HK-2 (cell line): ENCODE measurements around the gene PRR5.
"Not testable (repeated sequence)": the region's sequence is repeated elsewhere in the genome, so short reads cannot be mapped to it uniquely, and the experiment has no call there.

Experiments
- DNase-seq: peaks from one replicate; pipeline ENCODE4 v3.0.0-alpha.2; 2018; ENCODE audit not compliant: unreplicated experiment

The PRR5 gene, protein sequence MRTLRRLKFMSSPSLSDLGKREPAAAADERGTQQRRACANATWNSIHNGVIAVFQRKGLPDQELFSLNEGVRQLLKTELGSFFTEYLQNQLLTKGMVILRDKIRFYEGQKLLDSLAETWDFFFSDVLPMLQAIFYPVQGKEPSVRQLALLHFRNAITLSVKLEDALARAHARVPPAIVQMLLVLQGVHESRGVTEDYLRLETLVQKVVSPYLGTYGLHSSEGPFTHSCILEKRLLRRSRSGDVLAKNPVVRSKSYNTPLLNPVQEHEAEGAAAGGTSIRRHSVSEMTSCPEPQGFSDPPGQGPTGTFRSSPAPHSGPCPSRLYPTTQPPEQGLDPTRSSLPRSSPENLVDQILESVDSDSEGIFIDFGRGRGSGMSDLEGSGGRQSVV

DNA sequence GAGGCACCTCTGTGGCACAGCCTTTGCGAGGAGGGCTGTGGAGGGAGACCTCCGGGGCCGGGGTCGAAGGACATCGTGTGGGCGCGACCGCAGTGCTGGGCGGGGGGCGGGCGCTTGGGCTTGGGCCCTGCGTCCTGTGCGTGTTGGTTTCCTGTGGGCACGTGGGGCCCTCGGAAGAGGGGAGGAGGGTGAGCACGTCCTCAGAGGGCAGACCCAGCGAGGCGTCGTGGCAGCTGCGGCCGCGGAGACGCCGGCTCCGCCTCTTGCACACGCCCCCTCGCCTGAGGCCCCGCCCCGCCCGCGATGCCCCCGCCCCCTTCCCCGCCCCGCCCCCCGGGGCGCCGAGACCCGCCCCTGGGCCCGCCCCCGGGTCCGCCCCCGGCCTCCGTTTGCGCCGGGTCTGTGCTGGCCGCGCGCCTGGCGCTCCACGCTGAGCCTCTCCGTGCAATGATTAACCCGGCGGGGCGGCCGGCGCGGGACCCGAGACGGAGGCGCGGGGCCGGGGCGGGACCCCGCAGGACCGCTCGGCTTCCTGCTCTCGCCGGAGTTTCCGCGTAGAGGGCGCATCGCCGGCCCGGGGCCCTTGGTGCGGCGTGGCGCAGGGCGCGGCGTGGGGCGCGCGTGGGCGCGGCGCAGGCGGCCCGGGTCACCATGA lies at the start of gene PRR5:
Gene PRR5, plus strand, starts transcription at position 381 of the 655 bp plus-strand sequence. Its CDS starts 271 bp downstream, at position 652.
- DNase-seq, result peak; percentile 85

DNA sequence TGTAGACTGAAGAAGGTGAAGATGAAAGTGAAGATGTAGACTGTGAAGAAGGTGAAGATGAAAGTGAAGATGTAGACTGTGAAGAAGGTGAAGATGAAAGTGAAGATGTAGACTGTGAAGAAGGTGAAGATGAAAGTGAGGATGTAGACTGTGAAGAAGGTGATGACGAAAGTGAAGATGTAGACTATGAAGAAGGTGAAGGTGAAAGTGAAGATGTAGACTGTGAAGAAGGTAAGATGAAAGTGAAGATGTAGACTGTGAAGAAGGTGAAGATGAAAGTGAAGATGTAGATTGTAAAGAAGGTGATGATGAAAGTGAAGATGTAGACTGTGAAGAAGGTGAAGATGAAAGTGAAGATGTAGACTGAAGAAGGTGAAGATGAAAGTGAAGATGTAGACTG lies 49.1 kb upstream of the PRR5 start:
- DNase-seq, result not testable (repeated sequence)

DNA sequence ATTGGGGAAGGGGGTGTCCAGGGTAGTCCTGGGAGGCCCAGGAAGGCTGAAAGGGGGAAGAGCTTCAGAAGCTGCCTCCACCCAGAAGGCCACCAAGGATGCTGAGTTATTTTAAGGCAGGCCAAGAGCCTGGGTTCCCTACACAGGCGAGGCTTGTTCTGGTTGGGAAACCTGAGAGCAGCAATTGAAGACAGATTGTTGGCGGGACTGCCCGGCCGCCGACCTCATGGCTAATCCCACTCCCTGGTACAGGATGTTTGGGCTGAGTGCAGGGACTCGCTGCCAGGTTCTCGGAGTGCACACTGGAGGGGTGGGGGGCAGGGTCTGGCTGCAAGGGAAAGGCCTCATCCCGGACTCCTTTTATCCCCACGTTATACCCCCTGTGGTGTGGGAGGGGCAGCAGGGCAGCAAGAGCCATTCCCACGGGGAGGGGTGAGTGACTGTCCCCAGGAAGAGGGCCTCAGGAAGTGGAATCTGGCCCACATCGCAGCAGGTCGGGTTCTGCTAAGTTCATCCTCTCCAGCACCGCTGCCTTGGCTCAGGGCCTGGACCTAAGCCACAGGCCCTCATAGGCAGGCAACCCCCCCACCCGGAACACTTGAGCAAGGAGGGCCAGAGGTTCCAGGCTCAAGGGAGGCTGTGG lies 43.6 kb upstream of the PRR5 start:
- DNase-seq, result peak; percentile 41

DNA sequence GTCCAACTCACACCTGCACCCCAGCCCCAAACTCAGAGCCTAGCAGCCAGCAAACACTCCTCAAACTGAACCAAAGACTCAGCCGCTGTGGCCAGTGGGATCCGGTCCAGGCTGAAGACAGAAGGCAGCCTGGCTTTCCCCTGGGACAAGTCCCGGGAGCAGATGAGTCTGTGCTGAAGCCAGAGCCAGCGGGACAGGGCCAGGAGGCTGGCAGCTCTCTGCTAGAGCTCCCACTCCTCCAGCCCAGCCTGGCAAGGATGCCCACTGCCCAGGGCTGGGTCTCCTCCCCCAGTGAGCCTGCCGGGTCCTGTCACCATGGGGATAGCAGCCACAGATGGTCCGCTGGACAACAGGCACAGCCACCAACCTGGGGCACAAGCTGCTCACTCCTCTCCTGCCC lies 42.9 kb upstream of the PRR5 start:
- DNase-seq, result no peak

DNA sequence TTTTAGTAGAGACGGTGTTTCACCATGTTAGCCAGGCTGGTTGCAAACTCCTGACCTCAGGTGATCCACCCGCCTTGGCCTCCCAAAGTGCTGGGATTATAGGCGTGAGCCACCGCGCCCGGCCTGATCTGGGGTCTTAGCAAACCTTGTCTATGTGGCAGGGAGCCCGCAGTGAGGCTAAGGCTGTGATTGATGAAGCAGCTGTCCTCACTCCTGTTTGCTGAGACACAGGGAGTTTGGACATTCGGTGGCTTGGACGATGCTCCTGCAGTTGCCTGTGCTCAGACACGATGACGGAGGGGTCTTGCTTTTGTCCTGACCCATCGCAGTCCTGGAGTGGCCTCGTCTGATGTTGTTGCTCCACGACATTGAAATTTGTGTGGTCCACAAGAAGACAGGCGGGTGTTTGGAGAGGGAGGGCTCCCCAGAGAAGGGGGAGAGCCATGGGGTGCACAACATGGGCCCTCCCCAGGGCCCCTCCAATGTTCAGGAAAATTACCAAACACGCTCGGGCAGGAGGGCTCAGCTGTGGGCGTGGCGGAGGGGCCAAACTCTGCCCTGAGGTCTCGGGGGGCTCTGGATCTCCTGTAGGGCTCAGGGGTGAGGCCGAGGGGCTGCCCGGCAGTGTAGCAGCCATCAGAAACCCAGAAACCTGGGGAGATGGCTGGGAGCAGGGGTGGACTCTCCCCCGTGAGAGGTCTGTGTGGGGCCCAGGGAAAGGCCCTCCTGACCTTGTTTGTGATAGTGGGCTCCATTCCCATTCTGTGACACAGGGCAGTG lies 41.8 kb upstream of the PRR5 start:
- no peak for DNase-seq

DNA sequence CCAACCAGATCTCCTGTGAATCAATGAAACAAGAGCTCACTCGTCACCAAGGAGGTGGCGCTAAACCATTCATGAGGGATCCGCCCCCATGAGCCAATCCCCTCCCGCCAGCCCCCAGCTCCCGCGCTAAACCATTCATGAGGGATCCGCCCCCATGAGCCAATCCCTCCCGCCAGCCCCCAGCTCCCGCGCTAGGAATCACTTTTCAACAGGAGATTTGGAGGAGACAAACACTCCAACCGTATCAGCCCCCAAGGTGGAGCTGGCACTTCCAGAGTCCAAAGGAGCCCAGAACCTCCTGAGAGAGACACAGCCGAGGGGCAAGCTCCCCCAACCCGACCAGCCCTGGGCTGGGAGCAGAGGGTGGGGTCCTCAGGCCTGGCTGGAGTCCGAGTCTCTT lies 40.9 kb upstream of the PRR5 start:
- DNase-seq, result no peak

DNA sequence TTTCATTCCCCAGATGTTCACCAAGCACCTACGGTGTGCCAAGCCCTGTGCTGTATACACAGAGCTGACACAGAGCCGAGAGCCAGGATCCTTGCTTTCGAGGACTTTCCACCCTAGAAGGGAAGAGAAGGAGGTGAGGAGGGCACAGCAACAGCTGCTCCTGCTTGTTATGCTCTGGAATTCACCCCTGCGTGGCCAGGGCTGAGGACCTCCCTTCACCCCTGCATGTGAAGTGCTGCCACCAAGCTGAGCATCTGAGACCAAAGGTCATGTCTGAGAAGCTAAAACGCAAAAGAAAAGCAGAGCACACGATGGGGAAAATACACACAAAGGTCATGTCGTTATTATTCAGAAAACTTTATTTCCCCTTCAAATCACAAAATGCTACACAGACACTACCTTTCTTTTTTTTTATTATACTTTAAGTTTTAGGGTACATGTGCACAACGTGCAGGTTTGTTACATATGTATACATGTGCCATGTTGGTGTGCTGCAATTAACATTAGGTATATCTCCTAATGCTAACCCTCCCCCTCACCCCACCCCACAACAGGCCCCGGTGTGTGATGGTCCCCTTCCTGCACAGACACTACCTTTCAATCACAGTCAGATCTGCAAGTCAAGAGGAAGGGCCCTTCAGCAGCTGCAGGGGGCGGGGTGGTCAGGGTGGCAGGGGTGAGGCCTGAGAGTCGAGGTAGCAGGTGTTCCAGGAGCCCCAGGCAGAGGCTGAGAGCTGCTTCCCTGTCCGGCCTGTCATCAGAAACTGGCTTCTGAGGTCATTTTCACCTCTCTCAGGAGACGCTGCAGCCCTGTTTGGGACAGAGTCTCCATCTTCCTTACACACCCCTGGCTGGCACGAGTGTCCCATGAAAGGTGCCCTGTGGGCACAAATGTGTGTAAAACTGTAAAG lies 40.1 kb upstream of the PRR5 start:
- no peak for DNase-seq

DNA sequence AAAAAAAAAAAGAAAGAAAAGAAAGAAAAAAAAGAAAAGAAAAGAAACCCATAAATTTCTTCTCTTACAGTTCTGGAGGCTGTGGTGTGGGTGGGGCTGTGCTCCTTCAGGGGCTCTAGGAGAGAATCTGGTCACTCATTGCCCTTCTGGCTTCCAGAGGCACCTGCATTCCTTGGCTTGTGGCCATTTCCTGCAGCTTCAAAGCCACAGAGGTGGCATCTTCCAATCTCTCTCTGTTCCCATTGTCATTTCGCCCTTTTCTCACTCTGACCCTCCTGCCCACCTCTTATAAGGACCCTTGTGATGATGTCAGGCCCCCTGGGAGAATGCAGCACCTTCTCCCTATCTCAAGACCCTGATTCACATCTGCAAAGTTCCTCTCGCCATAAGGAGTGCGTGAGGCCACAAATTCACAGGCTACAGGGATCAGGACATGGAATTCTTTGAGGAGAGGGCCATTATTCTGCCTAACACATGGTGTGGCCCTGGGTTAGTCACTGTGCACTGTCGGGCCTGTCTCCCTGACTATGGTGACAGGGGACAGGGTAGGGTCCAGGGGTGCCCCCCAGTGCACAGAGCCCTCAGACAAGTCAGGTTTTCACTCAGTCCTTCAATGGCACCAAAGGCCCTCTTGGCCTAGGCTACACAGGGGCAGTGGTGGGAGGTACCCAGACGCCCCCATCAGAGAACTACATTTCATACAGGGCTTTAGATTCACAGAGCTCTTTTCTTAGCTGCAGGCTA lies 38.6 kb upstream of the PRR5 start:
- no peak for DNase-seq

DNA sequence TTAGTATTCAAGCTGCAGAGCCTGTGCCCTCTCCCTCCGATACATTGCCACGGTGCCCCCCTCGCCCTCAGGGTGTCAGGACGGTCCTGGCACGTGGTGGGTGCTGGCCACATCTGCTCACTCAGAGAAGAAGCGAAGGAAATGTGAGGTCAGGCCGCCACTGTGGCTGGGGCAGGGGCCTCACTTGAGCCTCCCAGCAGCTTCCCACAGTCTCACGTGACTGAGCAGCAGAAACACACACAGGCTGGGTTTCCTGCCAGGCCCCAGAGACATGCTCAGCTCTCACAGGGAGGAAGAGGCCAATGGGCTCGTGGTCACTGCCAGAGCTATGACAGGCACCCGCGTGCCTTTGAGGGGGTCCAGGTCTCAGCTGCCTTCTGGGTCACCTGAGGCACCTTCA lies 37.9 kb upstream of the PRR5 start:
- DNase-seq, result peak; percentile 49

DNA sequence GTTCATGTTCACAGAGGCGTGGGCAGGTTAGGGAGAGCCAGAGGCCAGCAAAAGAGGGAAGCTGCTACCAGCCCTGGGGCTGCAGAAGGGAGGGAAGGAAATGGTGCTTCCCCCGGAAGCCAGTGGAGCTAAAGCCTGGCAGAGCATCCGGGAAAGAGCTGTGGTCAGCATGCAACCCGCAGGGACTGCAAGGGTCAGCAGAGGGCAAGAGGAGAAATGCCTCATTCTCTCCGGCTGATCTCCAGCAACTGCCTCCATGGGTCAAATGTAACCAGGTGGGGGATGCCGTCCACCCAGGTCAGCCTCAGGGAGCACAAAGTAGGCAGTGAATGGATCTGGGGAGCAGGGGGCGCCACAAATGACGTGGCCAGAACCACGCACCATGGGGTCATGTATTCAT lies 36.9 kb upstream of the PRR5 start:
- DNase-seq, result peak; percentile 39

DNA sequence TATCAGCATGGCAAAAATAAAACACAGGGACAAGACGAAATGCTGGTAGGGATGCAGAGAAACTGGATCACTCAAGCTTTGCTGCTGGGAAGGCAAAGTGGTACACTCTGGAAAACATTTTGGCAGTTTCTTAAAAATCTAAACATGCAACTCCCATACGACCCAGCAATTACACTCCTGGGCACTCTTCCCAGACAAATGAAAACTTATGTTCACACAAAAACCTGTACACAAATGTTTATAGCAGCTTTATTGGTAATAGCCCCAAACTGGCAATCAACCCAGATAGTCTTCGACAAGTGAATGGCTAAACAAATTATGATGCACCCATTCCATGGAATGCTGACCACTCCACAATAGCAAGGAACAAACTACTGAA lies 35.8 kb upstream of the PRR5 start:
- no peak for DNase-seq

DNA sequence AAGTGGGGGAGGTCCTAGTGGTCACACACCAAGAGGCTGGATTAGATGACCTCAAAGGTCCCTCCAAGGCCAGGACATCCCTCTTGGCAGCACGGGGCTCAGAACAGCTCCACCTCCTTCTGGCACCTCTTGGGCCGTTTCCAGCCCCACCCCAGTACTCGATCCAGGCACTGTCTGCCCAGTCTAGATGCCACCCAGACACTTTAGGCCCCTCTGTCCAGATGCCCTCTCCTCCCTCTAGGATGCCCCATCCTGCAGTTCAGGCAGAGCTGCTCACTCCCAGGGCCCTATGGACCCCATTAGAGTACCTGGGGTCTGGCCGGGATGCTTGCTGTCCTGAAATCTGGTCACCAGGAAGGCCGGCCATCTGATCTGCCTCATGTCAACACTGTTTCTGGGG lies 34.7 kb upstream of the PRR5 start:
- no peak for DNase-seq

DNA sequence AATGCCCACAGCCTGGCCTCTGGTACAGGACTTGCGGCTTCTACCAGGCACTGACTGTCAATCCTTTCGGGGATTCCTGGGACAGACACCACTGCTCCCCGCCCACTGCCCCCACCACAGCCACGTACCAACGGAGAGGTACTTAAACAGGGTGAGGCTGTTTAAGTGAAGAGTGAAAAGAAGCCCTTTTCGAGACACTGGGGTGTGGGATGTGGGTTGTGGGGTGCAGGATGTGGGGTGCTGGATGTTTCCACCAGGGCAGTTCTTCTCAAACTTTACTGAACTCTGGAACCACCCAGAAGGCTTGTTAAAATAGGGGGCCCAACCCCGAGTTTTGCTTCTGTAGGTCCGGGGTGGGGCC lies 34.2 kb upstream of the PRR5 start:
- no peak for DNase-seq

DNA sequence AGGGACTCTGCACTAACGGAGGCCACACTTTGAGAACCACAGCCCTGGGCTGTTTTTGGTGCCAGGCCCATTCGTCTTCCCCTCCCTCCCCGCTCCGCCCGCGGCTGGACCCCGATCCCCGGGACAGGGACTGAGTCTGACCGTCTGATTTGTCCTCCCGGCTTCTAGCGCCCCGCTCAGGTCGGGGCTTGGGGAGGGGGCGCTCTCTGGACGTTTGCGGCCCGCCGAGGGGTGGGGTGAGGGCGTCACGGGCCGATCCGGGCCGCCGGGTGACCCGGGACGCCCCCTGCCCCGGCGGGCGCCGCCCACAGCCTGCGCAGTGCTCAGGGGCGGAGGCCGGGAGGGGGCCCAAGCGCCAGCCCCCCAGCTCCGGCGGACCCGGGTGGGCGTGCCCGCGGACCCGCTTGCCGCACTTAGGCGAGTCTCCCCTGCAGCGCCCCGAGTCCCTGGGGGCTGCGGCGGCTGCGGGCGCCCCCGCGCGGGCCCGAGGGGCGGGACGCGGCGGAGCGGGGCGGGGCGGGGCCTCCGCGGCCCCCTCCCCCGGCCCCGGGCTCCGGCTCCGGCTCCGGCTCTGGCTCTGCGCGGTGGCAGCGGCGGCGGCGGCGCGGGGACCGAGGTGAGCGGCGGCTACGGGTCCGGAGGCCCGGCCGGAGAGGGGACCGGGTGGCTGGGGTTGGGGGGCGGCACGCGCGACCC lies 33.7 kb upstream of the PRR5 start:
- DNase-seq, result no peak

DNA sequence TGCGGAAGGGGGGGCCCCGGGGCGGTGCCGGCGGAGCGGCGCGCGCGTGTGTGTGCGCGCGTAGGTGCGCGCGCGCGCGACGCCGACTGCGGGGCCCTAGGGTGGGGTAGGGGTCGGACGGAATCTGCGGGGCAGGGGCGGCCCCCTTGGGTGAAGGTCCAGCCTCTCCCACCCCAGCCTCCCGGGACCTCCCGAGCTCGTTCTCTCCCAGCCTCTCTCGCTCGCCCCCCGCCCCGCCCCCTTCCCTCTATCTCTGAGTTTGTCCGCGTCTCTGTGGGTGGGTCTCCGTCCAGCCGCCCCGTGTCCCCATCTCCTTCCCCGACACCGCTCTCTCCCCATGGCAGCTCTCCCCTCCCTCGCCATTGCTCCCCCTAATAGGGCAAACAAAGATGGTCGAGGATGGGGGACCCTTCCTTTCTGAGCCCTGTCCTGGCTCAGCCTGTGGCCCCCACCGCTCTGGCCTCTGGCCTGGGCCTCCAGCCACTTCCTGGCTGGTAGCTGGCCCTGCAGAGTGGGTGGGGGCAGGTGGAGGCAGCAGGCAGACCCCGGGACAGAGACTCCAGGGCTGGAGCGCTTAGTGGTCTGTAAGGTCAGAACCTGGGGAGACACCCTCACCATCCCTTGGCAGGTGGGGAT lies 33.0 kb upstream of the PRR5 start:
- DNase-seq, result no peak

DNA sequence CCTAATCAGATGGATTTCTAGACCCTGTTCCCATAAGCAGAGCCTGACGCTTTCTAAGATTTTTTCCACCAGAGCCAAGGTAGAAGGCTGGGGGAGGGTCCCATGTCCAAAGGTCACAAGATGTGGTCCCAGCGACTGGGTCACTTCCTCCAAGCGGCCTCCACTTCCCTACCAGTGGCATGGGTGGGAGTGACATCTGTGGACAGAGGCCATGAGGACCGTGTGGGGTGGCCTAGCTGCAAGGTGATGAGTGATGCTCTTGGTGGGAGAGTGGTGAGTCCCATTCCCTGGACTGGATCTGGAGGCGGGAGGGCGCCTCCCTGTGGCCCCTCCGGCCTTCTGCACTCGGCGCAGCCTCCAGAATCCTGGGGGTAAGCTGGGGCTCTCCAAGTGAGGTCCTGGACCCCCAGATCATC lies 32.4 kb upstream of the PRR5 start:
- no peak for DNase-seq

DNA sequence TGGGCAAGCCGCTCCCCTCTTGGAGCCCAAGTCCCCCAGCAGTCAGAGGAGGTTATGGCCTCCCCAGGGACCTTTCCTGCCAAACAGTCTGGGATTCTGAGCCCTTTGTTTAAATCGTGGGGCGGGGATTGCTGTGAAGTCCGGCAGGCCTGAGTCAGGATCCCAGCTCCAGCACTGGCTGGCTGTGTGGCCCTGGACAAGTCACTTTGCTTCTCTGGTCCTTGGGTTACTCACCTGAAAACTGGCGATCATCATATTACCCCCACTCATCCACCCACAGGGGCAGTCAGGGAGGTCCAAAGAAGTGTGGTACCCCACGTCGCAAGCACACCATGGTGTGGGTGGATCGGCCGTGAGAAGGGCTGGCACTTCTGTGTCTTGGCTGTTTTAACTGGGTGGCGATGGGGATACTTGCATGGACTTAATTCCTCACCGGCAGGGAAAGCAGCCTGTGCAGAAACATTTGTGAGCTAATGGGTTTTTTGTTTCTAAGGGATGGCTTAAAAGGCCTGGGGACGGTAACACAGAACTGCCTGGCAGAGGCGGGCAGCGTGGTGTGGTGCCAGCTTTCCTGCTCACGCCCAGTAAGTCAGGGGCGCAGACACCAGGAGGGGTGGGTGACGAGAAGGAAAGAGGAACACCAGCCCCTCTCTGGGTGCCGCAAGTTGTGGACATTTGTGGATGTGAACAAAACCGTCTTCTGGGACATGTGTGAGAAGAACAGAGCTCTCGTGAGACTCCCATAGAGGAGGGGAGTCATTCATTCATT lies 31.6 kb upstream of the PRR5 start:
- DNase-seq, result no peak

DNA sequence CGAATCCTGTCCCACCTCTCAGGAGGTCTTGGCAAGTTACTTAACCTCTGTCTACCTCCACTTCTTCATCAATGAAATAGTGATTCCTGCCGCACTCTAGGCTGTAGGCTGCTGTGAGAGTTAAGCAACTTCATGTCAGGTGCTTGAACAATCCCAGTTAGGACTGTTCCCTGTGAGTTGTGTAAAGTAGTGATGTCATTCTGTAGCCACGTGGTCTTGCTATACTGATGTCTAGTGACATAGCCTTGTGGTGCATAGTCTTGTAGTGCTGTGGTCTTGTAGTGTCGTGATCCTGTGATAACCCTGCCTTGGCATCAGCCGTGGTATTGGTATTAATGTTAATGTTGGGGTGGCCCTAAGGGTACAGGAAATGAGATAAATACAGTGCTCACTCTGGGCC lies 30.3 kb upstream of the PRR5 start:
- DNase-seq, result no peak

DNA sequence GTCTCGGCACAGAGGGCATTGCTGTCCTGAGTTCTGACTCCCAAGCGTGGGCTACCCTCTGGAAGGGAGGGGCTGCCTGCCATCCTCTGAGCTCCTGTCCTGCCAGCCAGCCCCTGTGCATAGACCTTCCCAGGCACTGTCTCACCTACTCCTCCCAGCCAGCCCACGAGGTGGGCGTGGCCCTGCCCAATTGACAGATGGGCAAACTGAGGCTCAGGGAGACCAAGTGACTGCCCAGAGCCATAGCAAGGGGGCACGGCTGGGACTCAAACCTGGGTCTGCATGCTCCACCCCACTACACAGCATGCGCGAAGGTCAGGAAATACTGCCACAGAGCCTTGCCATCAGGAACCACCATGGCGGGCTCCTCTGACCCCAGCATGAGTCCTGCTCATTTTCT lies 29.4 kb upstream of the PRR5 start:
- DNase-seq, result no peak
